ENCODE data around the gene FXYD5. TPM values are rescaled to one million over a fixed set of nuclear protein-coding genes. Genes with fewer than 3 reads are reported as not detected.

FXYD5 gene
- polyA plus RNA-seq, 1 donor from 2014 or later: not detected

GRCh38 chr19:35184267-35184666 is 29.7 kb downstream of the FXYD5 start:
- Histone ChIP-seq H3K27ac (ENCODE audit: low read length) (no peak overlapping the region), H3K36me3 (ENCODE audit: insufficient read depth, low read length) (no peaks in the 10 kb centered on the region), H4K20me1 (ENCODE audit: insufficient read depth) (no peaks in the 10 kb centered on the region), H3K27me3 (ENCODE audit: insufficient read depth, low read depth, low read length) (no peaks in the 10 kb centered on the region), H3F3A (ENCODE audit: insufficient read depth, low read length, poor library complexity, severe bottlenecking) (no peaks in the 10 kb centered on the region), H3K9me2 (ENCODE audit: insufficient read depth, low read length) (no peaks in the 10 kb centered on the region), H3K4me2 (ENCODE audit: low read length) (no peak overlapping the region), H3K4me3 (ENCODE audit: low read length) (no peak overlapping the region), H2AFZ (ENCODE audit: low read depth, low read length) (no peak overlapping the region), H3K9ac (ENCODE audit: low read length) (no peak overlapping the region), H3K9me3 (ENCODE audit: low read length) (no peaks in the 10 kb centered on the region), H3K79me2 (replicated peaks; ENCODE audit: insufficient read depth, low read length) (no peaks in the 10 kb centered on the region)
- TF ChIP-seq SMC3 (conservative IDR thresholded peaks at IDR 0.05; ENCODE audit: poor library complexity) (no peak), MXI1 (conservative IDR thresholded peaks at IDR 0.05; ENCODE audit: poor library complexity, severe bottlenecking) (no peak), REST (IDR thresholded peaks at IDR 0.05; ENCODE audit: borderline replicate concordance) (no peak), RAD21 (conservative IDR thresholded peaks at IDR 0.05) (no peak), POLR2AphosphoS5 (IDR thresholded peaks at IDR 0.05) (no peak), CTCF (IDR thresholded peaks at IDR 0.05; ENCODE audit: poor library complexity, severe bottlenecking) (no peak), EZH2 (IDR thresholded peaks at IDR 0.05; ENCODE audit: borderline replicate concordance, insufficient read depth, low read length, poor library complexity, severe bottlenecking) (no peak), TAF1 (IDR thresholded peaks at IDR 0.05; ENCODE audit: low read depth) (no peak), EP300 (conservative IDR thresholded peaks at IDR 0.05; ENCODE audit: poor library complexity, severe bottlenecking) (no peak)

- Histone ChIP-seq H2AFZ (ENCODE audit: low read depth, low read length) (no peak overlapping the region), H3K9me3 (ENCODE audit: low read length) (no peaks in the 10 kb centered on the region), H3K9me2 (ENCODE audit: insufficient read depth, low read length) (no peaks in the 10 kb centered on the region), H3K9ac (ENCODE audit: low read length) (no peak overlapping the region), H3K79me2 (replicated peaks; ENCODE audit: insufficient read depth, low read length) (no peaks in the 10 kb centered on the region), H3K27me3 (ENCODE audit: insufficient read depth, low read depth, low read length) (no peaks in the 10 kb centered on the region), H3F3A (ENCODE audit: insufficient read depth, low read length, poor library complexity, severe bottlenecking) (no peaks in the 10 kb centered on the region), H3K36me3 (ENCODE audit: insufficient read depth, low read length) (no peaks in the 10 kb centered on the region), H3K4me3 (ENCODE audit: low read length) (no peak overlapping the region), H3K4me2 (ENCODE audit: low read length) (no peak overlapping the region), H4K20me1 (ENCODE audit: insufficient read depth) (no peaks in the 10 kb centered on the region), H3K27ac (ENCODE audit: low read length) (no peak overlapping the region)
- TF ChIP-seq POLR2AphosphoS5 (IDR thresholded peaks at IDR 0.05): no peak
- no peak for TF ChIP-seq RAD21 (conservative IDR thresholded peaks at IDR 0.05)
- TF ChIP-seq TAF1 (IDR thresholded peaks at IDR 0.05; ENCODE audit: low read depth): no peak
- no peak for TF ChIP-seq MXI1 (conservative IDR thresholded peaks at IDR 0.05; ENCODE audit: poor library complexity, severe bottlenecking)
- TF ChIP-seq REST (IDR thresholded peaks at IDR 0.05; ENCODE audit: borderline replicate concordance): no peak
- no peak for TF ChIP-seq EP300 (conservative IDR thresholded peaks at IDR 0.05; ENCODE audit: poor library complexity, severe bottlenecking)
- TF ChIP-seq CTCF (IDR thresholded peaks at IDR 0.05; ENCODE audit: poor library complexity, severe bottlenecking): no peak
- no peak for TF ChIP-seq SMC3 (conservative IDR thresholded peaks at IDR 0.05; ENCODE audit: poor library complexity)
- no peak for TF ChIP-seq EZH2 (IDR thresholded peaks at IDR 0.05; ENCODE audit: borderline replicate concordance, insufficient read depth, low read length, poor library complexity, severe bottlenecking)
These were observed 30.3 kb downstream of the FXYD5 start for GRCh38 chr19:35184884-35185283.
